ENCODE results near the gene KMT5C. TPM values are rescaled to one million over a fixed set of nuclear protein-coding genes. Genes with fewer than 3 reads are reported as not detected.

The KMT5C gene
- total and polyA plus RNA-seq, 2 experiments from 2014 or later = 14.2 to 34.3 TPM

DNA sequence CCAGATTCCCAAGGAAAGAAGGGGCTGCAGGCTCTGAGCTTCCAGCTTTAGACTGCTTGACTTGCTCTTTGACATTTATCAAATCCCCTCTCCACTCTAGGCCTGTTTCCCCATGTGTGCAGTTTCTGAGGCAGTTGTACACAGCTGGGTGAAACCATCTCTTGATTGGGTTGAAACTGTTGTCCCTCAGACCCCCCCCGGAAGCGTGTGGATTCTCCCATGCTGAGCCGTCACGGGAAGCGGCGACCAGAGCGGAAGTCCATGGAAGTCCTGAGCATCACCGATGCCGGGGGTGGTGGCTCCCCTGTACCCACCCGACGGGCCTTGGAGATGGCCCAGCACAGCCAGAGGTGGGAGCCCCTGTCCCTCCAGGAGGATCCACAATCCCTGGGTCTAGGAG, 36.2 kb upstream of the KMT5C start (continued):
- TF ChIP-seq, protein P1, sequence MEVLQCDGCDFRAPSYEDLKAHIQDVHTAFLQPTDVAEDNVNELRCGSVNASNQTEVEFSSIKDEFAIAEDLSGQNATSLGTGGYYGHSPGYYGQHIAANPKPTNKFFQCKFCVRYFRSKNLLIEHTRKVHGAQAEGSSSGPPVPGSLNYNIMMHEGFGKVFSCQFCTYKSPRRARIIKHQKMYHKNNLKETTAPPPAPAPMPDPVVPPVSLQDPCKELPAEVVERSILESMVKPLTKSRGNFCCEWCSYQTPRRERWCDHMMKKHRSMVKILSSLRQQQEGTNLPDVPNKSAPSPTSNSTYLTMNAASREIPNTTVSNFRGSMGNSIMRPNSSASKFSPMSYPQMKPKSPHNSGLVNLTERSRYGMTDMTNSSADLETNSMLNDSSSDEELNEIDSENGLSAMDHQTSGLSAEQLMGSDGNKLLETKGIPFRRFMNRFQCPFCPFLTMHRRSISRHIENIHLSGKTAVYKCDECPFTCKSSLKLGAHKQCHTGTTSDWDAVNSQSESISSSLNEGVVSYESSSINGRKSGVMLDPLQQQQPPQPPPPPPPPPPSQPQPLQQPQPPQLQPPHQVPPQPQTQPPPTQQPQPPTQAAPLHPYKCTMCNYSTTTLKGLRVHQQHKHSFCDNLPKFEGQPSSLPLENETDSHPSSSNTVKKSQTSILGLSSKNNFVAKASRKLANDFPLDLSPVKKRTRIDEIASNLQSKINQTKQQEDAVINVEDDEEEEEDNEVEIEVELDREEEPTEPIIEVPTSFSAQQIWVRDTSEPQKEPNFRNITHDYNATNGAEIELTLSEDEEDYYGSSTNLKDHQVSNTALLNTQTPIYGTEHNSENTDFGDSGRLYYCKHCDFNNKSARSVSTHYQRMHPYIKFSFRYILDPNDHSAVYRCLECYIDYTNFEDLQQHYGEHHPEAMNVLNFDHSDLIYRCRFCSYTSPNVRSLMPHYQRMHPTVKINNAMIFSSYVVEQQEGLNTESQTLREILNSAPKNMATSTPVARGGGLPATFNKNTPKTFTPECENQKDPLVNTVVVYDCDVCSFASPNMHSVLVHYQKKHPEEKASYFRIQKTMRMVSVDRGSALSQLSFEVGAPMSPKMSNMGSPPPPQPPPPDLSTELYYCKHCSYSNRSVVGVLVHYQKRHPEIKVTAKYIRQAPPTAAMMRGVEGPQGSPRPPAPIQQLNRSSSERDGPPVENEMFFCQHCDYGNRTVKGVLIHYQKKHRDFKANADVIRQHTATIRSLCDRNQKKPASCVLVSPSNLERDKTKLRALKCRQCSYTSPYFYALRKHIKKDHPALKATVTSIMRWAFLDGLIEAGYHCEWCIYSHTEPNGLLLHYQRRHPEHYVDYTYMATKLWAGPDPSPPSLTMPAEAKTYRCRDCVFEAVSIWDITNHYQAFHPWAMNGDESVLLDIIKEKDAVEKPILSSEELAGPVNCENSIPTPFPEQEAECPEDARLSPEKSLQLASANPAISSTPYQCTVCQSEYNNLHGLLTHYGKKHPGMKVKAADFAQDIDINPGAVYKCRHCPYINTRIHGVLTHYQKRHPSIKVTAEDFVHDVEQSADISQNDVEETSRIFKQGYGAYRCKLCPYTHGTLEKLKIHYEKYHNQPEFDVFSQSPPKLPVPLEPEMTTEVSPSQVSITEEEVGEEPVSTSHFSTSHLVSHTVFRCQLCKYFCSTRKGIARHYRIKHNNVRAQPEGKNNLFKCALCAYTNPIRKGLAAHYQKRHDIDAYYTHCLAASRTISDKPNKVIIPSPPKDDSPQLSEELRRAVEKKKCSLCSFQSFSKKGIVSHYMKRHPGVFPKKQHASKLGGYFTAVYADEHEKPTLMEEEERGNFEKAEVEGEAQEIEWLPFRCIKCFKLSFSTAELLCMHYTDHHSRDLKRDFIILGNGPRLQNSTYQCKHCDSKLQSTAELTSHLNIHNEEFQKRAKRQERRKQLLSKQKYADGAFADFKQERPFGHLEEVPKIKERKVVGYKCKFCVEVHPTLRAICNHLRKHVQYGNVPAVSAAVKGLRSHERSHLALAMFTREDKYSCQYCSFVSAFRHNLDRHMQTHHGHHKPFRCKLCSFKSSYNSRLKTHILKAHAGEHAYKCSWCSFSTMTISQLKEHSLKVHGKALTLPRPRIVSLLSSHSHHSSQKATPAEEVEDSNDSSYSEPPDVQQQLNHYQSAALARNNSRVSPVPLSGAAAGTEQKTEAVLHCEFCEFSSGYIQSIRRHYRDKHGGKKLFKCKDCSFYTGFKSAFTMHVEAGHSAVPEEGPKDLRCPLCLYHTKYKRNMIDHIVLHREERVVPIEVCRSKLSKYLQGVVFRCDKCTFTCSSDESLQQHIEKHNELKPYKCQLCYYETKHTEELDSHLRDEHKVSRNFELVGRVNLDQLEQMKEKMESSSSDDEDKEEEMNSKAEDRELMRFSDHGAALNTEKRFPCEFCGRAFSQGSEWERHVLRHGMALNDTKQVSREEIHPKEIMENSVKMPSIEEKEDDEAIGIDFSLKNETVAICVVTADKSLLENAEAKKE (CRISPR knock-in tag; IDR thresholded peaks at IDR 0.05) = no peak
- TF ChIP-seq EZH2phosphoT487 (IDR thresholded peaks at IDR 0.05; ENCODE audit: unreplicated experiment) (no peak), JUNB (IDR thresholded peaks at IDR 0.05; ENCODE audit: unreplicated experiment) (no peak), EZH2 (IDR thresholded peaks at IDR 0.05; ENCODE audit: low read depth, unreplicated experiment) (no peak), ZNF114 (CRISPR knock-in tag; IDR thresholded peaks at IDR 0.05) (no peak), POLR2AphosphoS5 (IDR thresholded peaks at IDR 0.05; ENCODE audit: low read depth) (no peak), NANOG (IDR thresholded peaks at IDR 0.05; ENCODE audit: borderline replicate concordance) (no peak), STAT1 (IDR thresholded peaks at IDR 0.05; ENCODE audit: unreplicated experiment) (no peak)
- TF ChIP-seq, protein P2, sequence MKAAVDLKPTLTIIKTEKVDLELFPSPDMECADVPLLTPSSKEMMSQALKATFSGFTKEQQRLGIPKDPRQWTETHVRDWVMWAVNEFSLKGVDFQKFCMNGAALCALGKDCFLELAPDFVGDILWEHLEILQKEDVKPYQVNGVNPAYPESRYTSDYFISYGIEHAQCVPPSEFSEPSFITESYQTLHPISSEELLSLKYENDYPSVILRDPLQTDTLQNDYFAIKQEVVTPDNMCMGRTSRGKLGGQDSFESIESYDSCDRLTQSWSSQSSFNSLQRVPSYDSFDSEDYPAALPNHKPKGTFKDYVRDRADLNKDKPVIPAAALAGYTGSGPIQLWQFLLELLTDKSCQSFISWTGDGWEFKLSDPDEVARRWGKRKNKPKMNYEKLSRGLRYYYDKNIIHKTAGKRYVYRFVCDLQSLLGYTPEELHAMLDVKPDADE (IDR thresholded peaks at IDR 0.05) = no peak

Measured in GM23338 (cell line).